Esophagus muscularis mucosa (tissue), 4 donors: Measurements from ENCODE around the gene TRAPPC6A.

Source experiments
- CTCF ChIP-seq, 3 experiments: fragments of 200-600 bp in 2 of 3; fragments of 450-650 bp in 1 of 3; sonication (generic) in 2 of 3; IDR thresholded peaks; one replicate each; pipeline ENCODE4 v1.5.1; 2017 to 2019; ENCODE audit warnings: antibody characterized with exemption in 3 of 3, mild to moderate bottlenecking in 2 of 3, moderate library complexity in 1 of 3
- EP300 ChIP-seq: sonication (generic); formaldehyde crosslinking; IDR thresholded peaks from one replicate; pipeline ENCODE4 v1.6.1; 2017; ENCODE audit warnings: antibody characterized with exemption
- POLR2A ChIP-seq: fragments of 450-650 bp; IDR thresholded peaks from one replicate; pipeline ENCODE4 v1.6.1; 2017; ENCODE audit warnings: antibody characterized with exemption, moderate library complexity, mild to moderate bottlenecking, low read depth
- POLR2AphosphoS5 ChIP-seq, 2 donors: sonication (generic); formaldehyde crosslinking; IDR thresholded peaks; one replicate each; pipeline ENCODE4 v1.6.1; 2017; ENCODE audit warnings: antibody characterized with exemption in 2 of 2

- TF ChIP-seq POLR2A, result no peak
- no peak for TF ChIP-seq CTCF (IDR thresholded peaks at IDR 0.05)
- no peak for TF ChIP-seq EP300
- no peak for TF ChIP-seq POLR2AphosphoS5 (IDR thresholded peaks at IDR 0.05)
Measured at GRCh38 chr19:45163156-45163555, 14.9 kb downstream of the TRAPPC6A start.
